Progenitor cell of endocrine pancreas (in vitro differentiated cells): ENCODE data around the gene TET3. TPM values are rescaled to one million over a fixed set of nuclear protein-coding genes. Genes with fewer than 3 reads are reported as not detected.

Source experiments
- DNase-seq: peaks from one replicate; pipeline ENCODE4 v3.0.0; 2021; ENCODE audit warnings: low spot score; ENCODE audit not compliant: unreplicated experiment
- H3K27ac Mint-ChIP-seq: 2 replicates; pipeline ENCODE4 v1.8.0; 2021; ENCODE audit warnings: mild to moderate bottlenecking, moderate library complexity, mixed read lengths
- H3K27me3 Mint-ChIP-seq: 2 replicates; pipeline ENCODE4 v1.8.0; 2021; ENCODE audit warnings: mixed read lengths
- H3K36me3 Mint-ChIP-seq: 2 replicates; pipeline ENCODE4 v1.8.0; 2022; ENCODE audit warnings: mixed read lengths; ENCODE audit not compliant: insufficient read depth
- H3K4me1 Mint-ChIP-seq: 2 replicates; pipeline ENCODE4 v1.8.0; 2021; ENCODE audit warnings: low read depth, mixed read lengths
- H3K4me3 Mint-ChIP-seq: 2 replicates; pipeline ENCODE4 v1.8.0; 2021; ENCODE audit warnings: low read depth, mild to moderate bottlenecking, moderate library complexity, mixed read lengths
- H3K9me3 Mint-ChIP-seq: 2 replicates; pipeline ENCODE4 v1.8.0; 2021; ENCODE audit warnings: low read depth, mixed read lengths
- CTCF ChIP-seq: fragments of 200-600 bp; sonication (generic); IDR thresholded peaks from one replicate; pipeline ENCODE4 v1.5.0; 2021; ENCODE audit warnings: antibody characterized with exemption, mild to moderate bottlenecking; ENCODE audit not compliant: unreplicated experiment
- total RNA-seq: library from RNA; stranded (reverse); gene quantifications from 2 replicates; pipeline ENCODE4 v1.2.1, GENCODE V29; 2021

TET3 gene
- total RNA-seq, 1 donor from 2014 or later = 40.7 TPM

GRCh38 chr2:73987109-73987947 lies 2.6 kb downstream of the TET3 start:
- no peak for DNase-seq
- Mint-ChIP-seq H3K27ac (peak overlapping the region; percentile 85), H3K4me1 (peaks cover 57% of the 10 kb centered on the region)

DNA sequence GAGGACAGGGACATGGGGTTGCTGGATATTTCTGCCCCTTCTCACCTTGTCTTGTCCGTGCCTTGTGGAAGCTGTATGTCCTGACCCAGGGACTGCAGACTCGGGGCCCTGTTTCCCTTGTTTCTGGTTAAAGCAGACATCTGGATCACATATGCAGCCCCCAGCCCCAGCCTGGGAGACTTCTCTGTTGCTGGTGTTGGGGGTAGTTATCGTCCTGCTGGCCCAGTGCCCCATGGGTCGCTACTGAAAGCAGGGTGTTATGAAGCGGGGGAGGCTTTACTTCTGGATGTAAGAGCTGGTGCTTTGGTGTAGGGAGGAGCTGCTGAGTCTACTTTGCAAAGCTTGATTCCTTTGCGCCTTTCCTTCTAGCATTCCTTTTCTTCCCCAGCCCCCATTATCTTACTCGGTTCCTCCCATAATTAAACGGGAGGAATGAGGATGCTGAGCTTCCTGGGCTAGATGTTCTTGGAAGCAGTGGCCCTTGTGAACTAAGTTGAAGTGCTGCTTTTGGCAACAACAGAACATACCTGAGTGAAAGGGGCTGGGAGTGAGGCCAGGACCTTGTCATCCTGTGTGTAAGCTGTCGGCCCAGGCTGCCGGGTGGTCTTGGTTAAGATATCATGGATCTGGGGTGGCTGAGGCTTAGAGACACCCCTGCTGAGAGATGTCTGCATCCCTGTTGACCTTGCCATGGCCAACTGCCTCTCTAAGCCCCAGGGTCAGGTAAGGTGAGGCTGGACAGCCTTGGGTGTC lies 3.4 kb downstream of the TET3 start:
- H3K27me3 Mint-ChIP-seq = no peaks in the 10 kb centered on the region
- TF ChIP-seq CTCF = no peak
- peaks cover 50% of the 10 kb centered on the region for H3K4me1 Mint-ChIP-seq
- no peak for DNase-seq
- H3K36me3 Mint-ChIP-seq = peaks cover 20% of the 10 kb centered on the region
- H3K9me3 Mint-ChIP-seq = no peaks in the 10 kb centered on the region
- H3K27ac Mint-ChIP-seq = no peak overlapping the region
- H3K4me3 Mint-ChIP-seq = peak overlapping the region; percentile 78

More at GRCh38 chr2:73987109-73987947, 2.6 kb downstream of the TET3 start:
- TF ChIP-seq CTCF = no peak
- Mint-ChIP-seq H3K9me3 (no peaks in the 10 kb centered on the region), H3K4me3 (peak overlapping the region; percentile 78), H3K27me3 (no peaks in the 10 kb centered on the region), H3K36me3 (peaks cover 20% of the 10 kb centered on the region)

DNA sequence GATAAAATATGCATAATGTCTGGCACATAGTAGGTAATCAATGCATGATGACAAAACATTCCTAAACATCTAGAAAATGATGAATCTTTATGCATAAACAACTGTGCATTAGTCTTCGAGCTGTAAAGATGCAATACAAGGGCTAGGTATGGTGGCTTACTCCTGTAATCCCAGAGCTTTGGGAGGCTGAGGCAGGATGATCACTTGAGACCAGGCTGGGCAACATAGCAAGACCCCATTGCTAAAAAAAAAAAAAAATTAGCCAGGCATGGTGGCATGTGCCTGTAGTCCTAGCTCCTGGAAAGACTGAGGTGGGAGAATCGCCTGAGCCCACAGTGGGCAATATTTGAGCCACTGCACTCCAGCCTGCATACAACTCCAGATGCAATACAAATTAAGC lies 5.3 kb downstream of the TET3 start:
- Mint-ChIP-seq H3K27ac (peak overlapping the region; percentile 18), H3K4me3 (no peak overlapping the region), H3K27me3 (no peaks in the 10 kb centered on the region), H3K4me1 (peaks cover 47% of the 10 kb centered on the region), H3K36me3 (peaks cover 22% of the 10 kb centered on the region), H3K9me3 (no peaks in the 10 kb centered on the region)
- no peak for TF ChIP-seq CTCF
- DNase-seq = no peak

DNA sequence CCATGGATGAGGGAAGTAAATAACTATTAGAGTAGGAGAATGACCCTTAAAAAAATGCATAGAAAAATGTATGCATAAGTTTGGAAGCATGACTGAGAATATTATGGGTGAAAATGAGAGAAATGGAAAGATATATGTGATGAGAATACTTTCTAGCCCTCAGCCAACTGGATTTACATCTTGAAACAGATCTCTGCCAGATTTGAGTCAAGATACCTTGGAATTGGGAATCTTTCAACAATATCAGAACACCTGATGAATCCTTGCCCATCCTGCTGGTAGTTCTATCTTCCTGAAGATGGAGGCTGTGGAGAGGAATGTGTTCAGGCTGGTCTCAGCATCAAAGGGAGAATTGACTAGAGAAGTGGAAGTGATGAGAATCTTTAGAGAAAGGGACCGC lies 5.8 kb downstream of the TET3 start:
- Mint-ChIP-seq H3K4me1 (peaks cover 47% of the 10 kb centered on the region), H3K4me3 (no peak overlapping the region), H3K9me3 (no peaks in the 10 kb centered on the region), H3K27ac (peak overlapping the region; percentile 65), H3K27me3 (no peaks in the 10 kb centered on the region), H3K36me3 (peaks cover 22% of the 10 kb centered on the region)
- no peak for TF ChIP-seq CTCF
- DNase-seq = no peak

DNA sequence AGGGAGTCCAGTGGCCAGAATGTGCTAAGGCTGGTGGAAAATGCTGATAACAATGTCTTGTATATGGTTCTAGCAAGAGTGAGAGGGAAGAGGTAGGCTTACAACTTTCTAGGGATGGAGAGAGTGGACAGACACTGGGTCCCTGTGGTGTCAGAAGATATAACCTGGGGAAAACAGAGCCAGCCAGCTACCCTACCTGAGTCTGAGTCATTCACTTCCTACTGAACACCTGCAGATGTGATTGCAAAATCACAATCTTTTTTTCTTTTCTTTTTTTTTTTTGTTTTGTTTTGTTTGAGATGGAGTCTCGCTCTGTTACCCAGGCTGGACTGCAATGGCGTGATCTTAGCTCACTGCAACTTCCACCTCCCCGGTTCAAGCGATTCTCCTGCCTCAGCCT lies 7.3 kb downstream of the TET3 start:
- Mint-ChIP-seq H3K36me3 (peaks cover 18% of the 10 kb centered on the region), H3K4me1 (peaks cover 36% of the 10 kb centered on the region), H3K9me3 (no peaks in the 10 kb centered on the region), H3K27me3 (no peaks in the 10 kb centered on the region), H3K27ac (no peak overlapping the region), H3K4me3 (no peak overlapping the region)
- DNase-seq = no peak
- TF ChIP-seq CTCF = no peak
